Measurements from ENCODE around the gene DLG2. TPM values are rescaled to one million over a fixed set of nuclear protein-coding genes. Genes with fewer than 3 reads are reported as not detected.

The DLG2 gene
- total RNA-seq, 4 donors from 2014 or later, result 1.3 to 4.7 (median 2.4) TPM

DNA sequence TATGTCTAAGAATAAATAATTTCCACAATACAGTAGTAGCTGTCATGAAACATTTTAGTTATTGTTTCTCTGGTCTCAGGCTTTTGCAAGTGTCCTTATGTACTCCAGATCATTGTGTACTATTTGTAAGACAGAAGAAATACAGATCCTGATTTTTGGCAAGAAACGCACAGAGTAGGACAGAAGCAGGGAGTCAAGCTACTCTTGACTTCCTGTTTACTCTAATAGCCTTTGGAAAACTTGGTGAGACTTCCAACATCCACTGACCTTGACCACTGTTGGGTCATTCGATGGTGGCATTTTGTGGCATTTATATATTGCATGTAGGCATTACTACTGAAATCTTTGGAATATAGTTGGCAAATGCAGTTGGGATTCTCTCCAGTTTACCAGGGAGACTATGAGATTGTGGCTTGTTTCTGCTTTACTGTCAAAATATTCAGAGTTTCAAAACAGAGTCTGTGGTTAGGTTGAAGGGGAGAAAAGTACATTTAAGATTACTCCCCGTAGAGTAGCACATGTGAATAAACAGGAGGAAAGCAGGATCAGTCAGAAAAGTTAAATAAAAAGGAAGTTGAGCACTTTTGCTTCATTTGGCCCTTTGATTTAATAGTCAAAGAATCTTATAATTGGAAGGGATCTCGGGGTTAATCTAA is 1614.8 kb downstream of the DLG2 start:
- H3K4me3 ChIP-seq, result no peak overlapping the region
- in situ Hi-C loops (cut with MboI; ENCODE audit: low sequenced_read_pairs in 4 of 4), result no loop called here
- DNase-seq (no peak), ATAC-seq (peak; percentile 60 to 66)
- no peaks in the 10 kb centered on the region for H3K4me1 ChIP-seq
- no peaks in the 10 kb centered on the region for H3K9me3 ChIP-seq
- TF ChIP-seq, protein P1, sequence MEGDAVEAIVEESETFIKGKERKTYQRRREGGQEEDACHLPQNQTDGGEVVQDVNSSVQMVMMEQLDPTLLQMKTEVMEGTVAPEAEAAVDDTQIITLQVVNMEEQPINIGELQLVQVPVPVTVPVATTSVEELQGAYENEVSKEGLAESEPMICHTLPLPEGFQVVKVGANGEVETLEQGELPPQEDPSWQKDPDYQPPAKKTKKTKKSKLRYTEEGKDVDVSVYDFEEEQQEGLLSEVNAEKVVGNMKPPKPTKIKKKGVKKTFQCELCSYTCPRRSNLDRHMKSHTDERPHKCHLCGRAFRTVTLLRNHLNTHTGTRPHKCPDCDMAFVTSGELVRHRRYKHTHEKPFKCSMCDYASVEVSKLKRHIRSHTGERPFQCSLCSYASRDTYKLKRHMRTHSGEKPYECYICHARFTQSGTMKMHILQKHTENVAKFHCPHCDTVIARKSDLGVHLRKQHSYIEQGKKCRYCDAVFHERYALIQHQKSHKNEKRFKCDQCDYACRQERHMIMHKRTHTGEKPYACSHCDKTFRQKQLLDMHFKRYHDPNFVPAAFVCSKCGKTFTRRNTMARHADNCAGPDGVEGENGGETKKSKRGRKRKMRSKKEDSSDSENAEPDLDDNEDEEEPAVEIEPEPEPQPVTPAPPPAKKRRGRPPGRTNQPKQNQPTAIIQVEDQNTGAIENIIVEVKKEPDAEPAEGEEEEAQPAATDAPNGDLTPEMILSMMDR (IDR thresholded peaks at IDR 0.05 in 4 of 5, conservative IDR thresholded peaks at IDR 0.05 in 1 of 5), result no peak
- TF ChIP-seq POLR2A (IDR thresholded peaks at IDR 0.05), result no peak
- H3K27me3 ChIP-seq, result no peaks in the 10 kb centered on the region
- intact Hi-C loops (cut with DNase I; ENCODE audit: low total_unique reads), result no loop called here
- peak overlapping the region in 2 of 4 donors; percentile 13 to 23 for H3K27ac ChIP-seq
- no peaks in the 10 kb centered on the region for H3K36me3 ChIP-seq

DNA sequence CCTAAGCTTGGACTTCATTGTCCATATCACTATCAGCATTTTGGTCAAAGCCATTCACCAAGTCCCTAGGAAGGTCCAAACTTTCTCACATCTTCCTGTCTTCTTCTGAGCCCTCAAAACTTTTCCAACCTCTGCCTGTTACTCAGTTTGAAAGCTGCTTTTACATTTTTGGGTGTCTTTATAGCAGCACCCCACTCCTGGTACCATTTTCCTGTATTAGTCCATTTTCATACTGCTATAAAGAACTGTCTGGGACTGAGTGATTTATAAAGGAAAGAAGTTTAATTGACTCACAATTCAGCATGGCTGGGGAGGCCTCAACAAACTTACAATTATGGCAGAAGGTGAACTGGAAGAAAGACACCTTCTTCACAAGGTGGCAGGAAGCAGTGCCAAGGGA is 1624.0 kb downstream of the DLG2 start:
- in situ Hi-C loops (cut with MboI; ENCODE audit: low sequenced_read_pairs in 4 of 4) (no loop called here), intact Hi-C loops (cut with DNase I; ENCODE audit: low total_unique reads) (no loop called here)
- Histone ChIP-seq H3K27me3 (no peaks in the 10 kb centered on the region), H3K27ac (no peak overlapping the region), H3K9me3 (peaks cover 0 to 8% (median 0%) of the 10 kb centered on the region in 3 donors), H3K4me3 (no peak overlapping the region), H3K36me3 (no peaks in the 10 kb centered on the region), H3K4me1 (no peaks in the 10 kb centered on the region)
- DNase-seq, result no peak
- no peak for ATAC-seq
- no peak for TF ChIP-seq POLR2A (IDR thresholded peaks at IDR 0.05)
- TF ChIP-seq, protein P1 (IDR thresholded peaks at IDR 0.05 in 4 of 5, conservative IDR thresholded peaks at IDR 0.05 in 1 of 5), result no peak

DNA sequence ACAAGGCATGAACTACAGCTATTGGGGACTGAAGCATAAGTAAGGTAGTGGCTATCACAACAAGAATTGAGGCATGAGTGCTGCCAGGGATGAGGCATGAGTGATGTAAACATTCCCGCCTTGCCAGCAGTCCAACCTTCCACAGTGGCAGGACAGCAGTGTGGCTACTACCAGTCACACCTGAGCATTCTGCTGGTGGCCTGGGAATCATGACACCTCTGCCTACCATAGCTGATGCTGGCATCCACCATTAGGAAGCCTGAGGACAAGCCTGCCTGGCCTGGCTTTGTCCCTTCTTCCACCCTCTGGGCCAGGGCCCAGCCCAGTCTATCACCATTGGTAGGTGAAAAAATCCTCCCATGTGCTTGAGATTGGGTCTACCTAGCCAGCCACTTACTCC is 1628.2 kb downstream of the DLG2 start:
- no peak for ATAC-seq
- intact Hi-C loops (cut with DNase I; ENCODE audit: low total_unique reads), result no loop called here
- Histone ChIP-seq H3K36me3 (no peaks in the 10 kb centered on the region), H3K4me3 (no peak overlapping the region), H3K27me3 (no peaks in the 10 kb centered on the region), H3K4me1 (no peaks in the 10 kb centered on the region), H3K9me3 (peaks cover 0 to 8% (median 0%) of the 10 kb centered on the region in 3 donors), H3K27ac (no peak overlapping the region)
- in situ Hi-C loops (cut with MboI; ENCODE audit: low sequenced_read_pairs in 4 of 4), result no loop called here
- TF ChIP-seq, protein P1 (IDR thresholded peaks at IDR 0.05 in 4 of 5, conservative IDR thresholded peaks at IDR 0.05 in 1 of 5), result no peak
- no peak for TF ChIP-seq POLR2A (IDR thresholded peaks at IDR 0.05)
- DNase-seq, result no peak

DNA sequence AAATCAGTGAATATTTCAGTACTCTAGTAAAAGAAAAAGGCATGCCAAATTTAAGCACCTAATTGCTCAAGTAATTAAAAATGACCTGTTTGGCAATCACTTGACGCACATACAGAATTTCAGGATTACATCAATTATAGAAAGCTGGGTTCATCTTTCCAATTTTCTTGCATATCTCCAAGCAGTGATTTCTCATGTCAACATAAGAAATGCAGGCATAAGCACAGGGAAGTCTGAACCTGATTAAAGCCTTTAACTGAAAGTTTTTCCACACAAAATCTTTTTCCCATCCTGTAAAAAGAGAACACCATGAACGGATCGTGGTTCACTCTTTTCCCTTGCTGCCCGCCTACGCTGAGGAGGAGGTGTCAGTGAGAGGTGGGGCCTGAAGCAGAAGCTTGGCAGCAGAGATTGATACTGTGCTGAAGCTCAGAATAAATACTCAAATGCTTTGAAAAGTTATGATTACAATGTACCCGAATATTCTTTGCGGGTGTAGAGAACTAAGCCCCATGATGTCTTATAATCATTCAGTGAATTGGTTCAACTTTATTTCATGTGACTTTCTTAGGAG is 1636.9 kb downstream of the DLG2 start:
- Histone ChIP-seq H3K9me3 (no peaks in the 10 kb centered on the region), H3K36me3 (no peaks in the 10 kb centered on the region), H3K4me1 (no peaks in the 10 kb centered on the region), H3K4me3 (no peak overlapping the region), H3K27ac (no peak overlapping the region), H3K27me3 (no peaks in the 10 kb centered on the region)
- ATAC-seq (no peak), DNase-seq (no peak)
- in situ Hi-C loops (cut with MboI; ENCODE audit: low sequenced_read_pairs in 4 of 4), result no loop called here
- TF ChIP-seq POLR2A (IDR thresholded peaks at IDR 0.05), result no peak
- TF ChIP-seq, protein P1 (IDR thresholded peaks at IDR 0.05 in 4 of 5, conservative IDR thresholded peaks at IDR 0.05 in 1 of 5), result no peak
- intact Hi-C loops (cut with DNase I; ENCODE audit: low total_unique reads), result no loop called here
